HepG2 (cell line): Measurements from ENCODE around the gene GPSM1. TPM values are rescaled to one million over a fixed set of nuclear protein-coding genes. Genes with fewer than 3 reads are reported as not detected.

Experiments
- ATAC-seq: fragments of 200-7000 bp; cut with Tn5 transposase; 3 replicates; pipeline ENCODE4 v1.9.1; 2020; ENCODE audit warnings: mild to moderate bottlenecking, moderate library complexity
- BruUV-seq: library from RNA; stranded (reverse); fragments of 400-500 nt; replicated peaks from 2 replicates; lab custom pipeline; 2021; lab: Mats Ljungman, UMichigan
- CTCF ChIA-PET: fragments of 300-600 bp; formaldehyde crosslinking; extraction: SDS; loops from one replicate; lab custom pipeline; 2021; ENCODE audit warnings: low total read pairs, inconsistent platforms, low intra/inter-chr PET ratio; lab: Yijun Ruan, JAX
- POLR2A ChIA-PET: fragments of 350-600 bp; sonication (Branson Sonifier 250); formaldehyde crosslinking; loops from one replicate; lab custom pipeline; 2020; ENCODE audit warnings: antibody characterized with exemption, inconsistent platforms; lab: Yijun Ruan, JAX
- DNase-seq: peaks from one replicate; pipeline ENCODE4 v3.0.0-alpha.2; 2015; ENCODE audit warnings: low spot score
- FAIRE-seq: peaks from 3 replicates; lab custom pipeline; 2011; peaks lifted over from hg19 to GRCh38; lab: Jason Lieb, UNC
- H2AFZ ChIP-seq: one replicate; pipeline ENCODE4 v1.6.1; 2011; ENCODE audit warnings: low read length, inconsistent platforms
- H3K27ac ChIP-seq: fragments of 300-600 bp; 3 replicates; pipeline ENCODE4 v1.8.0; 2011; ENCODE audit warnings: mixed run types, mild to moderate bottlenecking, mixed read lengths, low read length, inconsistent platforms; ENCODE audit not compliant: insufficient read depth; ENCODE audit errors: extremely low read length
- H3K27me3 ChIP-seq, 2 experiments: fragments of 200-600 bp in 1 of 2; 2 replicates in 1 of 2; 3 replicates in 1 of 2; pipeline versions ENCODE4 v1.6.0 to v1.8.0; 2011; ENCODE audit warnings: low read length in 2 of 2, mild to moderate bottlenecking in 2 of 2, moderate library complexity in 2 of 2, inconsistent platforms in 1 of 2; ENCODE audit not compliant: insufficient read depth in 2 of 2, control insufficient read depth in 1 of 2
- H3K36me3 ChIP-seq, 2 experiments: fragments of 200-600 bp in 1 of 2; replicated peaks in 1 of 2; 2 replicates in 1 of 2; 3 replicates in 1 of 2; pipeline versions ENCODE4 v1.5.1 to v1.8.0; 2011; ENCODE audit warnings: low read length in 2 of 2, inconsistent platforms in 1 of 2; ENCODE audit not compliant: insufficient read depth in 2 of 2, control insufficient read depth in 1 of 2
- H3K4me1 ChIP-seq: 2 replicates; pipeline ENCODE4 v1.5.1; 2012; ENCODE audit warnings: low read length, inconsistent platforms; ENCODE audit not compliant: insufficient read depth
- H3K4me2 ChIP-seq: 2 replicates; pipeline ENCODE4 v1.6.0; 2011; ENCODE audit warnings: low read depth, low read length, inconsistent platforms
- H3K4me3 ChIP-seq, 3 experiments: fragments of 200-600 bp in 1 of 3; sonication (generic), shearing (Covaris generic) in 1 of 3; replicated peaks in 1 of 3; 2 replicates each; pipeline ENCODE4 v1.5.1; 2011 to 2016; ENCODE audit warnings: low read length in 3 of 3, inconsistent platforms in 2 of 3, low read depth in 2 of 3, mild to moderate bottlenecking in 2 of 3, control low read depth in 1 of 3, mixed read lengths in 1 of 3; ENCODE audit not compliant: insufficient read depth in 1 of 3
- H3K79me2 ChIP-seq: one replicate; pipeline ENCODE4 v1.6.1; 2011; ENCODE audit warnings: low read length, inconsistent platforms; ENCODE audit not compliant: insufficient read depth
- H3K9ac ChIP-seq: 2 replicates; pipeline ENCODE4 v1.6.0; 2011; ENCODE audit warnings: mild to moderate bottlenecking, low read depth, low read length, inconsistent platforms; ENCODE audit not compliant: insufficient read depth
- H3K9me3 ChIP-seq: 2 replicates; pipeline ENCODE4 v1.5.1; 2012; ENCODE audit warnings: mild to moderate bottlenecking, low read length
- H4K20me1 ChIP-seq: 2 replicates; pipeline ENCODE4 v1.6.0; 2011; ENCODE audit warnings: inconsistent platforms, mild to moderate bottlenecking, low read length, moderate library complexity; ENCODE audit not compliant: insufficient read depth
- FOSL2 ChIP-seq: sonication (generic); formaldehyde crosslinking; IDR thresholded peaks from 2 replicates; pipeline ENCODE4 v1.4.0; 2020; ENCODE audit warnings: missing genetic modification reagents
- PATZ1 ChIP-seq: sonication (generic); formaldehyde crosslinking; IDR thresholded peaks from 2 replicates; pipeline ENCODE4 v1.4.0; 2020; ENCODE audit warnings: missing genetic modification reagents
- SNAPC4 ChIP-seq: sonication (generic); formaldehyde crosslinking; IDR thresholded peaks from 2 replicates; pipeline ENCODE4 v1.4.0; 2020; ENCODE audit warnings: mild to moderate bottlenecking, missing genetic modification reagents
- WGBS: methylation state at CpG from one replicate; pipeline ENCODE4 v1.1.6; 2017; ENCODE audit warnings: low lambda C conversion rate; 5-methylcytosine and 5-hydroxymethylcytosine counted together
- in situ Hi-C: cut with HindIII; loops from 2 replicates; pipeline ENCODE4 v1.10.0; 2017; ENCODE audit warnings: low pct_unique_long_range_greater_than_20kb; ENCODE audit not compliant: extremely low pct_ligation_motif_present
- intact Hi-C: fragments of 100-400 bp; cut with micrococcal nuclease; formaldehyde crosslinking; loops from one replicate; pipeline ENCODE4 v1.10.0; 2022; ENCODE audit not compliant: unreplicated experiment
- polyA plus RNA-seq, 8 experiments: library from polyadenylated mRNA; depleted of rRNA in 3 of 8; stranded (reverse) in 7 of 8; unstranded in 1 of 8; fragments of >200 nt; fragmentation: Illumina TruSeq in 4 of 8; extraction: Trizol in 4 of 8; gene quantifications; 2 replicates each; pipeline versions ENCODE4 v1.2.1 to v1.2.3, GENCODE V29; 2011 to 2016; ENCODE audit warnings: low read depth in 4 of 8, missing spikeins in 1 of 8, mixed read lengths in 1 of 8; ENCODE audit not compliant: insufficient read depth in 1 of 8
- total RNA-seq, 5 experiments: library from RNA; depleted of rRNA; stranded (reverse); fragments of >200 nt; fragmentation: Illumina TruSeq; extraction: Trizol; gene quantifications; 2 replicates each; pipeline ENCODE4 v1.2.3, GENCODE V29; 2016; ENCODE audit warnings: low read depth in 1 of 5

The GPSM1 gene
- total and polyA plus RNA-seq, 2 of the 13 experiments (the other 11 are each of a cell fraction or from before 2014, with no cell fraction given): 1.0 to 2.4 TPM

- H3K4me2 ChIP-seq: no peak overlapping the region
- in situ Hi-C loops (loop anchor here (25.0 kb wide), 1 partner anchor 301 kb away; no protein-coding TSS in a partner anchor), intact Hi-C loops (loop anchor here (5.0 kb wide), 1 partner anchor 36 kb away; the partner anchor contains the start of gene CARD9)
- BruUV-seq: no TSS peak
- POLR2A ChIA-PET: no interaction called here
- no peak overlapping the region for H3K9ac ChIP-seq
- ATAC-seq (no peak), FAIRE-seq (no peak), DNase-seq (no peak)
- no peaks in the 10 kb centered on the region for H3K9me3 ChIP-seq
- no peak overlapping the region for H3K27ac ChIP-seq
- H3K27me3 ChIP-seq: peaks cover 8 to 21% of the 10 kb centered on the region in 2 experiments; a peak in 3 of 5 replicates
- no peaks in the 10 kb centered on the region for H4K20me1 ChIP-seq
- 56% methylated on average over 21 of the region's 30 CpGs for WGBS
- no peaks in the 10 kb centered on the region for H3K36me3 ChIP-seq
- CTCF ChIA-PET: no interaction called here
- no peaks in the 10 kb centered on the region for H3K79me2 ChIP-seq
- H2AFZ ChIP-seq: no peak overlapping the region
- no peak overlapping the region for H3K4me3 ChIP-seq
- TF ChIP-seq SNAPC4 (CRISPR knock-in tag) (no peak), PATZ1 (CRISPR knock-in tag) (peak; percentile 40; the same call in 1 of the 2 replicates), FOSL2 (CRISPR knock-in tag) (peak; percentile 51; the same call in 1 of the 2 replicates)
- peaks cover 30% of the 10 kb centered on the region for H3K4me1 ChIP-seq
These were observed 9.0 kb downstream of the GPSM1 start for GRCh38 chr9:136336156-136336870.
